Vagina (tissue), 2 donors: ENCODE results near the gene BRD7. TPM values are rescaled to one million over a fixed set of nuclear protein-coding genes. Genes with fewer than 3 reads are reported as not detected.

Experiments used
- DNase-seq, 2 donors: peaks; one replicate each; pipeline ENCODE4 v3.0.0-alpha.2; 2017; ENCODE audit errors: extremely low spot score in 2 of 2
- H3K27ac ChIP-seq: fragments of 200-600 bp; sonication (generic); one replicate; pipeline ENCODE4 v1.5.1; 2019
- H3K27me3 ChIP-seq: fragments of 200-600 bp; sonication (generic); one replicate; pipeline ENCODE4 v1.5.1; 2019
- H3K36me3 ChIP-seq, 2 donors: fragments of 200-600 bp; sonication (generic); one replicate each; pipeline ENCODE4 v1.5.1; 2017 to 2019
- H3K4me1 ChIP-seq: fragments of 200-600 bp; sonication (generic); one replicate; pipeline ENCODE4 v1.5.1; 2019
- H3K4me3 ChIP-seq, 2 donors: fragments of 200-600 bp; sonication (generic); 1 replicate in 1 of 2; 2 replicates in 1 of 2; pipeline ENCODE4 v1.5.1; 2016 to 2019
- H3K9me3 ChIP-seq: fragments of 200-600 bp; sonication (generic); one replicate; pipeline ENCODE4 v1.5.1; 2019
- CTCF ChIP-seq, 3 experiments: fragments of 450-650 bp in 2 of 3; fragments of 200-600 bp in 1 of 3; sonication (generic) in 1 of 3; IDR thresholded peaks; one replicate each; pipeline ENCODE4 v1.5.1; 2017 to 2019; ENCODE audit warnings: antibody characterized with exemption in 3 of 3, mild to moderate bottlenecking in 2 of 3, moderate library complexity in 2 of 3
- POLR2A ChIP-seq, 2 donors: fragments of 450-650 bp; IDR thresholded peaks; one replicate each; pipeline ENCODE4 v1.6.1; 2017; ENCODE audit warnings: antibody characterized with exemption in 2 of 2, mild to moderate bottlenecking in 2 of 2, moderate library complexity in 2 of 2
- POLR2AphosphoS5 ChIP-seq, 2 donors: sonication (generic); formaldehyde crosslinking; IDR thresholded peaks; one replicate each; pipeline ENCODE4 v1.9.0; 2017; ENCODE audit warnings: antibody characterized with exemption in 2 of 2, mild to moderate bottlenecking in 2 of 2, low read depth in 1 of 2; ENCODE audit not compliant: insufficient read depth in 1 of 2
- intact Hi-C: fragments of 100-400 bp; cut with DNase I; formaldehyde crosslinking; loops from one replicate; pipeline ENCODE4 v1.15.1; 2023
- total RNA-seq: library from RNA; depleted of rRNA; stranded (reverse); fragments of >200 nt; gene quantifications from one replicate; pipeline ENCODE4 v1.2.3, GENCODE V29; 2016

The BRD7 gene
- total RNA-seq, 1 donor from 2014 or later: 49.6 TPM

DNA sequence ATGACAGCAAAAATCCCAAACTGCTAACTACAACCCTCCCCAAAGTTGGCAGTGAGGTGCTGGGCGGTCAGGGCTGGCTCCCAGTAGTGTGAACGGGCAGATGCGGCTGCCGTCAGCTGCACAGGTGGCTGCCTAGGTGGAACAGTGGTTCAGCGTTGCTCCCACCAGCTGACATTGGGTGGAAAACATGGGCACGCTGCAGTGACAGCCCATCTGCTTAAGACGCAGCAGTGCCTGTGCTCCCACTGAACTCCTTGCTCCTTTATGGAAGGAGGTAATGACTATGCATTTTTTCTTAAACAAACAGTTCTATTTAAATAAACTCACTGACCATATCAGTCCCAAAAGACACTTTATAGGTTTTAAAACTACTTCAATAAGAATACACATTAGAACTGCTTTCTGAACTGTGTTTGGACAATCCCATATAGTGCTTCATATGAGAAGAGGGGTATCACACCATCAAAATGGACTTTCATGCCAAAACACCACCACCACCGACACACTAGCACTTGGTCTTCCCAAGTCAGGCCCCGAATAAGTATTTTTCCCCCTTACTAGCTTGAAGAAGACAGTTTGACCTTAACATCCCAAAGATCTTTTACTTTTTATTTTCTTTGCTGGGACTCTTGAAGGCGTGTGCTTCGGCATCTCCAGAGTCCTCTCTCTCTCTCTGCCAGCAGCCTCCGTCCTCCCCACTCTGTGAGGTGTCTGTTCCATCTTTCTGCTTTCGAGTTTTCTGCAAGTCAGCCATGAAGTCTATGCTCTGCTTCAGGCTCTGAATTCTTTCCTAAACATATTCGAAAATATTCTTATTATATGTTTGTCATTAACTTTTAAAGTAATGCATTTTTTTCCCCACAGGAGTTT is 34.4 kb downstream of the BRD7 start:
- intact Hi-C loops: no loop called here

GRCh38 chr16:50332599-50332998 is 36.2 kb downstream of the BRD7 start:
- Histone ChIP-seq H3K27ac (no peak overlapping the region), H3K4me1 (peaks cover 4% of the 10 kb centered on the region), H3K27me3 (no peaks in the 10 kb centered on the region), H3K4me3 (no peak overlapping the region), H3K9me3 (no peaks in the 10 kb centered on the region), H3K36me3 (peaks cover 0 to 44% of the 10 kb centered on the region in 2 donors)
- intact Hi-C loops: no loop called here
- TF ChIP-seq POLR2A (IDR thresholded peaks at IDR 0.05) (no peak), CTCF (IDR thresholded peaks at IDR 0.05) (no peak), POLR2AphosphoS5 (IDR thresholded peaks at IDR 0.05; ENCODE audit: insufficient read depth in 1 of 2, low read depth in 1 of 2) (no peak)
- no peak for DNase-seq

More for the DNA sequence above, 34.4 kb downstream of the BRD7 start:
- no peak overlapping the region for H3K4me3 ChIP-seq
- no peak for TF ChIP-seq CTCF (IDR thresholded peaks at IDR 0.05)
- TF ChIP-seq POLR2A (IDR thresholded peaks at IDR 0.05): no peak
- TF ChIP-seq POLR2AphosphoS5 (IDR thresholded peaks at IDR 0.05; ENCODE audit: insufficient read depth in 1 of 2, low read depth in 1 of 2): no peak
- H3K36me3 ChIP-seq: peaks cover 0 to 51% of the 10 kb centered on the region in 2 donors
- H3K27ac ChIP-seq: peak overlapping the region; percentile 10
- no peaks in the 10 kb centered on the region for H3K27me3 ChIP-seq
- H3K4me1 ChIP-seq: peaks cover 17% of the 10 kb centered on the region
- H3K9me3 ChIP-seq: no peaks in the 10 kb centered on the region
- no peak for DNase-seq

GRCh38 chr16:50331570-50331969 is 37.2 kb downstream of the BRD7 start:
- Histone ChIP-seq H3K4me3 (no peak overlapping the region), H3K4me1 (no peaks in the 10 kb centered on the region), H3K36me3 (peaks cover 0 to 44% of the 10 kb centered on the region in 2 donors), H3K27me3 (no peaks in the 10 kb centered on the region), H3K27ac (no peak overlapping the region), H3K9me3 (no peaks in the 10 kb centered on the region)
- intact Hi-C loops: no loop called here
- no peak for DNase-seq
- TF ChIP-seq POLR2AphosphoS5 (IDR thresholded peaks at IDR 0.05; ENCODE audit: insufficient read depth in 1 of 2, low read depth in 1 of 2) (no peak), CTCF (IDR thresholded peaks at IDR 0.05) (no peak), POLR2A (IDR thresholded peaks at IDR 0.05) (no peak)

DNA sequence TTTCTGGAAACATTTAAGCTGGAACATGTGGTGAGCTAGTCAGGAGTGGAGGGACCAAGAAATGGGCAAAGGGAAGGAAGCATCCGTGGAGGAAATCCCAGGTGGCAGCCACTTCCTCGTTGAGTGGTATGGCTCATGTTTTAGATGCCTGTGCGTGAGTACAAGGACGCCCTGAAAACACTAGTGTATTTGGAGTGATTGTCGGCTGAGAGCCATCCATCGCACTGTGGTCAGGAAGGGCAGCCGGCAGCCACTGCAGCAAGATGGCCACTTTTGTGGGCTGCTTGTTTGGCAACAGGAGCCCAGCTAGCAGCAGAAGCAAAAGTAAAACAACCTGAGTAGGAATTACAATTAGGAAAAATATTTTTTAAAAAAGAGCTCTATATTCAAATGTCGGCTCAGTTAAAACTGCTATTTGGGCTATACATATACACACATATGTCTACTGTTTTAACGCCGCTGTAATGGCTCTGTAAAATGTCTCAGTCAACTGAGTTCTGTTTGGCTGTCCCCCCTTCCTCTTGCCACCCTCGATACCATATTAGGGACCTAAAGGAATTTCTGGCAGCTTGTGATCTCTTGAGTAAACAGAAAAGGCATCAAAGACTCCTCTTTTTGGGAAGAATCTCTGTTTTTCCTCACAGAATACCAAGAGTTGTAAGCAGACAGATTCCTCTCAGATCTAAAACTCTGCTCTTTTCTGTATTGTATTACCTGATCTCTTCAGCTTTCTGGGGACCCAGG is 39.2 kb downstream of the BRD7 start:
- Histone ChIP-seq H3K27me3 (no peaks in the 10 kb centered on the region), H3K4me1 (no peaks in the 10 kb centered on the region), H3K9me3 (no peaks in the 10 kb centered on the region), H3K4me3 (no peak overlapping the region), H3K27ac (no peak overlapping the region), H3K36me3 (peaks cover 0 to 42% of the 10 kb centered on the region in 2 donors)
- DNase-seq: no peak
- TF ChIP-seq POLR2AphosphoS5 (IDR thresholded peaks at IDR 0.05; ENCODE audit: insufficient read depth in 1 of 2, low read depth in 1 of 2): no peak
- TF ChIP-seq CTCF (IDR thresholded peaks at IDR 0.05): no peak
- TF ChIP-seq POLR2A (IDR thresholded peaks at IDR 0.05): no peak
- intact Hi-C loops: no loop called here
